HG02981 (cell line): ENCODE measurements around the gene C19orf33.

Experiments used
- ATAC-seq: cut with Tn5 transposase; IDR thresholded peaks from one replicate; pipeline ENCODE4 v1.9.1; 2021; ENCODE audit warnings: mild to moderate bottlenecking, moderate library complexity; ENCODE audit not compliant: unreplicated experiment

Gene C19orf33

GRCh38 chr19:38308006-38308766 is 4.1 kb downstream of the C19orf33 start:
- ATAC-seq, result no peak

DNA sequence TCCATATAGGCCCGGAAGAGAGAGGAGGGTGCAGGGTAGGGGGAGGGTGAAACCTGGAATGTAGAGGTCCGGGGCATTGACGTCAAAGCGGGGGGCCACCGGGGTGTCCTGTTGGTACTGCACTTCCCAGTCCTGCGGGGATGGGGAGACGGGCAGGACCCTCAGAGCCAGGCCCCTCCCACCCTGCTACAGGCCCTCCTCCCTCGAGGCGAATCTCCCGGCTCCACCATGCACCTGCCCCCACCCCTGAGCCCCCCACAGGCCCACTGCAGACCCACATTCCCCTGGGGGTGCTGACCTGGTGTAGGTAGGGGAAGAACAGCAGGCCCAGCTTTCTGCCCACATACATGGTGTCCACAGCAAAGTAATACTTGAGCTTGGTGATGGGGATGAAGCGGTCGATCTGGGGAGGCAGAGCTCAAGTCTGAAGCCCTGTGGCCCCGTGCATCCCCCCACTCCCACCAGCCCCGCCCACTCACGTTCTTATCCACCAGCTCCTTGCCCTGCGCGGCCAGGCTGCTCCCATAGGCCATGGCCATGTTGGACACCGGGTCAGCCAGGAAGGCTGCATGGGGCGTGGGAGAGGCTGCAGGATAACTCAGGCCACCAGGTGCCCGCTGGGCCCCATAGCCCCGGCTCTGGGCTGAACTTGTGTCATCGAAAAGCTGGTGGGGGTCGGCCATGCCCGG is 5.0 kb downstream of the C19orf33 start:
- ATAC-seq, result no peak

DNA sequence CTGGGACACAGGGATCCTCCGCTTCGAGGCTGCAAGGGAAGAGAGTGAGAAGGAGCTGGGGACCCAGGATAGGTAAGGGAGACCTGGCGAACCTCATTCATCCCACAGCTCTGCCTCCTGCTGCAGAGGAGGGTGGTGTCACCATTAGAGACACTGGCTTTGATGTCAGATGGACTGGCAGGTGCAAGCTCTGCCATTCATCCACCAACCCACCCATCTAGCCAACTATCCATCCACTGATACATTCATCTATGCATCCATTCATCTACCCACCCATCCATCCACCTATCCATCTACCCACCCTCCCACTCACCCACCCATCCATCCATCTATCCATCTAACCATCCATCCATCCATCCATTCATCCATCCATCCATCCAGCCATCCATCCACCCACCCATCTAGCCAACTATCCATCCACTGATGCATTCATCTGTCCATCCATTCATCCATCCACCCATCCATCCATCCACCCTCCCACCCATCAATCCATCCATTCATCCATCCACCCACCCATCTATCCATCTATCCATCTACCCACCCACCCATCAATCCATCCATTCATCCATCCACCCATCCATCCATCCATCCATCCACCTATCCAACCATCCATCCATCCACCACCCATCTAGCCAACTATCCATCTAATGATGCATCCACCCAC is 5.7 kb downstream of the C19orf33 start:
- ATAC-seq, result no peak

DNA sequence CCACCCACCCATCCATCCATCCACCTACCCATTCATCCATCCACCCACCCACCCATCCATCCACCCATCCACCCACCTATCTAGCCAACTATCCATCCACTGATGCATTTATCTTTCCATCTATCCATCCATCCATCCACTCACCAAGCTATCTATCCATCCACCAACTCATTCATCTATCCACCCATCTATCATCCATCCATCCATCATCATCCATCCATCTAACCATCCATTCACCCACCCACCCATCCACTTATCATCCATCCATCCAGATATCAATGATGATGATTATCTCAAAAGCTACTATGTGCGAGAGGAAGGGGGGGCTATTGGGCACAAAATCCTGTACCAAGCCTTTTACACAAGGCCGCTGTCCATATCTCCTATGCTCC is 6.2 kb downstream of the C19orf33 start:
- ATAC-seq, result no peak

DNA sequence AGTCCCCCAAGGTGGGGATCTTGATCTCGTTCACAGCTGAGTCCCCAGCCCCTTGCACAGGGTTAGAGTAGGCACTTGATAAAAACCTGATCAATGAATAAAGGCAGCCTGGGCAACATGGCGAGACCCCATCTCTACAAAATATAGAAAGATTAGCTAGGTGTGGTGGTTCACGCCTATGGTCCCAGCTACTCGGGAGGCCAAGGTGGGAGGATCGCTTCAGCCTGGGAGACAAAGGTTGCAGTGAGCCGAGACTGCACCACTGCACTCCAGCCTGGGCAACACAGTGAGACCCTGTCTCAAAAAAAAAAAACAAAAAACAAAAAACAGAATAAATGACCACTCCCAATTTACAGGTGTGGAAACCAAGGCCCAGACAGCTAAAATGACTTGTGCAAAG is 6.9 kb downstream of the C19orf33 start:
- no peak for ATAC-seq

DNA sequence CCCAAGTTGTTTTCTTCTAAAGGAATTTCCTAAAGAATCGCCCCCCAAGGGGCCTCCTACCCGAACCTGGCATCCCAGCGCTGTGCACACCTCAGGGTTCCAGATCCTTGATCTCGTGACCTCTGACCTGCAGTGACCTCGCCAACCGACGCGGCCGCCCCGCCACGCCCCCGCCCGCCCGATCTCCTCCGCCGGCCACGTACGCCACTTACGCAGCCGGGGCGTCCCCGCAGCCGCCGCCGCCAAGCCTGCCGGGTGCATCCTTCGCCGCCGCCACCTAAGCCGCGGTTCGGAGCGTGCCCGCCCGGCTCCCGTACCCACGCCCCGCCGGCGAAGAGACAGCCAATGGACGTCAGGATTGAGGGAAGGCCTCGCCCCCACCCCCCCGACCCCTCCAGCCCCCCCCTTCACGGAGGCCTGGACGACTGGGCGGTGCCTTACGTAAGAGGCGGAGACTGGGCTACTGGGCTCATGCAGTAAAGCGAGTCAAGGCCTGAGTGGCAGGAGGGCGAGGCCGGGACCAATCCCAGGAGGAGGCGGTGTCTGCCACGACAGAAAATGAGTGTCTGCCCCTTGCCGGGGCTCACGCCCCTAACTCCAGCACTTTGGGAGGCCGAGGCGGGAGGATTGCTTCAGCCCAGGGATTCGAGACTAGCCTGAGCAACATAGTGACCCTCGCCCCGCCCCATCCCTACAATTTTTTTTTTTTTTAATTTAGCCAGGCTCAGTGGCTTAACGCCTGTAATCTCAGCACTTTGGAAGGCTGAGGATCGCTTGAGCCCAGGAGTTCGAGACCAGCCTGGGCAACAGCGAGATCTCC is 11.8 kb downstream of the C19orf33 start, which contains the start of gene YIF1B:
Gene YIF1B (minus strand): TSS at position 291 of the 820 bp plus-strand sequence. CDS start 30 bp downstream, at position 261.
- ATAC-seq, result peak; percentile 86

DNA sequence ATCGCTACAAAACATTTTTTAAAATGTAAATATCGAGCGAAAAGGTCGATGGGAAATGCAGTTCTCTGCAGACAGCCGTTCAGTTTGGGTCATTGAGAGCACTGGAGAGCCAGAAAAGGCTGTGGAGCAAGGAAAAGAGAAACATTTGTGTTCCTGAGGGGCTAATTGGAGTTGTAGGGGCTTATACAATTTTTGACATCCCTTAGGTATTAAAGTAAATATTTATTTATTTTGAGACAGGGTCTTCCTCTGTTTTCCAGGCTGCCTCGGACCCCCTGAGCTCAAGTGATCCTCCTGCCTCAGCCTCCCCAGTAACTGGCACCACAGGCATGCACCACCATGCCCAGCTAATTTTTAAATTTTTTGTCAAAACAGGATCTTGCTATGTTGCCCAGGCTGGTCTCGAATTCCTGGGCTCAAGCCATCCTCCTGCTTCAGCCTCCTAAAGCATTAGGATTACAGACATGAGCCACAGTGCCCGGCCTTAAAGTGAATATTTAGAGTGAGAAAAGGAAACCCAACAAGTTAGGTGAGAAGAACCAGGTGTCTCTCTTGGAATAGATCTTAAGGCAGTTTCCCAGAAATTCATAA is 12.5 kb downstream of the C19orf33 start:
- peak; percentile 9 for ATAC-seq

- ATAC-seq, result no peak
These were observed 13.1 kb downstream of the C19orf33 start for GRCh38 chr19:38317104-38317612.

- ATAC-seq, result no peak
These were observed 14.6 kb downstream of the C19orf33 start for GRCh38 chr19:38318660-38319059.

GRCh38 chr19:38319421-38320258 is 15.6 kb downstream of the C19orf33 start, which contains the start of gene KCNK6:
TSS of gene KCNK6 (plus strand) at chr19:38319845. CDS start at chr19:38319951, 106 bp downstream.
- no peak for ATAC-seq

DNA sequence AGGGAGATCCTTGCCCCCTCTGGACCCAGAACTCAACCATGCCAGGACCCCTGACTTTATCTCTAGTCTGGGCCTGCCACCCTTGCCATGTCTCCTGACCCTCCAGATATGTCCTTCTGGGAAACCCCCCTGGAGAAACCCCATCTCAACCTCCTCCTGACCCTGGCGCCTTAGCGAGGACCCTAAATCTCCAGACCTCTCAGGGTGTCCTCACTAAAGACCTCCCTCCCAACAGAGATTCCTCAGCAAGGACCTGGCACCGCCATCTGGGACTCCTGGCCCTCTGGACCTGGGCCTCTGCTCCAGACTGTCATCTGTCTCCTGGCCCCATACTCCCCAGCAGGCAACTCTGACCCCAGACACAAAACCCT is 16.9 kb downstream of the C19orf33 start:
- ATAC-seq, result no peak

GRCh38 chr19:38321646-38322196 is 17.7 kb downstream of the C19orf33 start:
- ATAC-seq, result no peak

GRCh38 chr19:38323291-38323690 is 19.2 kb downstream of the C19orf33 start:
- ATAC-seq, result no peak

DNA sequence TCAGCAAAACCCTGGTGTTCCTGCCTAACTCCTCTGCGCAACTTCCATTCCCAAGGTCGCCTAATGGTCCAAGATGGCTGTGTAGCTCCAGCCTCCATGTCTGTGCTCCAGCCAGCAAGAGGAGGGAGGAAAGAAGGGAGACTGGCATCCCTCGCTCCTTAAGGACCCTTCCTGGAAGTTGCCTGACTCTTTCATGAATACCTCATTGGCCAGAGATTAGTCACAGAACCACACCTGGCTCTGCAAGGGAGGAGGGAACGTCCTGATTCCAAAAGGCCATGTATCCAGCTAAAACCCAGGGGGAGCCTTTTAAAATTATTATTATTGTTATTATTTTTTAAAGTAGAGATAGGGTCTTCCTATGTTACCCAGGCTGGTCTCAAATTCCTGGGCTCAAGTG is 20.4 kb downstream of the C19orf33 start:
- no peak for ATAC-seq

- ATAC-seq, result no peak
These were observed 22.5 kb downstream of the C19orf33 start for GRCh38 chr19:38326591-38326990.

DNA sequence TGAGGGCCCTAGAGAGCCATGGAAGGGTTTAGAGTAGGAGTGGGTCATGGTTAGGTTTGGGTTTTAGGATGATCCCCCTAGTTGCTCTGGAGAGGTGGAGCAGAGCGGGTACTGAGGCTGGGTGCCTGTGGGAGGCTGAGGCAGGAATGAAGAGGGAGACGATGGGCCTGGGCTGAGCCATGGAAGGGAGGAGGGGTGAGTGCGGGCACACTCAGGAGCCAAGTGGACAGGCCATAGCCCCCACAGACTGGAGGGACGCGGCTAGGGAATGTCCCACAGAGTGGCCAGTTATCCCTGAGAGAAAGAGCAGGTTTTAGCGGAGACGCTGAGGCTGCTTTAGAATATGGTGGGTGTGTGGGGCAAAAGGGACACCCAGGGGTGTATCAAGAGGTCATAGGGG is 25.6 kb downstream of the C19orf33 start:
- no peak for ATAC-seq

- ATAC-seq, result no peak
These were observed 27.7 kb downstream of the C19orf33 start for GRCh38 chr19:38331728-38332127.

GRCh38 chr19:38333245-38333644 is 29.2 kb downstream of the C19orf33 start:
- ATAC-seq, result no peak
